ENCODE data around the gene TMEM129.

Gene TMEM129

DNA sequence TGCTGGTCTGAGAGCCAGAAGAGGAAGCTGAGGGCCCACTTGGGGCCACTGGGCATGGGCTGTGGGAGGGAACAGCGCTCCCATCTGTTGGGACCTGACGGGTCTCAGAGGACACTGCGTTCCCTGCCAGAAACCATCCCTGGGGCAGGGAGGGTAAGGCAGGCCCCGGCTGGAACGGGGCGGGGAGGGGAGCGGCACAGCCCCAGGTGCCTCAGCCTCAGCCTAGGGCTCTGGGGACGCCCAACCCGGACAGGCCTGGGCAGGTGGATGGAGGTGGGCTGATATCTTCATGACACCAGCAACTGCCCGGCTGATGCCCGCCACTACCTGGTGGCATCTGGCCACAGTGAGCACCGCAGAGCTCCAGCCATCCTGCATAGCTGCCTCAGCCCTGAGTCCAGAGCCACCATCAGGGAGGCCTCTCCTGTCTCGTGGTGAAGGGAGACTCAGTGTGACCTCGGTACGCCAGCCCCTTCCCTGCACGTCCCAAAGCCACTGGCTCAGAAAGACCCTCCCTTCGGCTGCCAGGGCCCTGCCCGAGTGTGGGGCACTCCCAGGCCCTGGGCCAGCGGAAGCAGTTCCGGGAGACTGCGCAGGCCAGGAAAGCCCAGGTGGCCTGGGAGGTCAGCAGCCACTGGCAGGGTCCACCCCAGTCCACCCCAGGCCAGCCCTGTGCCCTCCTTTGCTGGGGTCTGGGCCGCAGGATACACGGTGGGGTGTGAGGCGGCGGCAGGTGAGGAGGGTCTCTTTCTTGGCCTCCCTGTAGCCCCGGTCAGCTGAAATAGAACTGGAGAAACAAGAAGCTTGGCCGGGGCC, 37.4 kb upstream of the TMEM129 start:
- DNase-seq (ENCODE audit: low read depth in 1 of 2, low spot score in 1 of 2) = no peak

- DNase-seq (ENCODE audit: low read depth in 1 of 2, low spot score in 1 of 2) = no peak
Observed at GRCh38 chr4:1757836-1758235, 36.7 kb upstream of the TMEM129 start.

GRCh38 chr4:1756893-1757779, 36.0 kb upstream of the TMEM129 start:
- DNase-seq (ENCODE audit: low read depth in 1 of 2, low spot score in 1 of 2) = no peak

GRCh38 chr4:1756079-1756478, 35.0 kb upstream of the TMEM129 start:
- no peak for DNase-seq (ENCODE audit: low read depth in 1 of 2, low spot score in 1 of 2)

GRCh38 chr4:1755297-1755696, 34.2 kb upstream of the TMEM129 start:
- no peak for DNase-seq (ENCODE audit: low read depth in 1 of 2, low spot score in 1 of 2)

DNA sequence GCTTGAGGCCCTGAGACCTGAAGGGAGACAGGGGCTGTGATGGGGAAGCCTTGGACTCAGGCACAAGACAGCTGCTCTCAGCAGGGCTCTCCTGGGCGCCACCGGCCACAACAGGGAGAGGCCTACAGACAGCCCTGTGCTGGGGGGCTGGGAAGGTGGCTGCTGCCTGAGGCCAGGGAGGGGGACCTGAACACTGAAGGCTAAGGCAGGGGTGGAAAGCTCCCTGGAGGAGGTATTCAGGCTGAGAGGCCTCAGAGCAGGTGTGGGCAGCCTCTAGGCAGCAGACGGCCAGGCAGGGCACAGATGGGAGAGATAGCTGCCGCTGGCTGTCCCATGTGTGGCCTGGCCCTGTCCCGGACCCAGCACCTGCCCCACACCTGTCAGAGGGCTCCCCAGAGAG, 33.2 kb upstream of the TMEM129 start:
- DNase-seq (ENCODE audit: low read depth in 1 of 2, low spot score in 1 of 2) = no peak

DNA sequence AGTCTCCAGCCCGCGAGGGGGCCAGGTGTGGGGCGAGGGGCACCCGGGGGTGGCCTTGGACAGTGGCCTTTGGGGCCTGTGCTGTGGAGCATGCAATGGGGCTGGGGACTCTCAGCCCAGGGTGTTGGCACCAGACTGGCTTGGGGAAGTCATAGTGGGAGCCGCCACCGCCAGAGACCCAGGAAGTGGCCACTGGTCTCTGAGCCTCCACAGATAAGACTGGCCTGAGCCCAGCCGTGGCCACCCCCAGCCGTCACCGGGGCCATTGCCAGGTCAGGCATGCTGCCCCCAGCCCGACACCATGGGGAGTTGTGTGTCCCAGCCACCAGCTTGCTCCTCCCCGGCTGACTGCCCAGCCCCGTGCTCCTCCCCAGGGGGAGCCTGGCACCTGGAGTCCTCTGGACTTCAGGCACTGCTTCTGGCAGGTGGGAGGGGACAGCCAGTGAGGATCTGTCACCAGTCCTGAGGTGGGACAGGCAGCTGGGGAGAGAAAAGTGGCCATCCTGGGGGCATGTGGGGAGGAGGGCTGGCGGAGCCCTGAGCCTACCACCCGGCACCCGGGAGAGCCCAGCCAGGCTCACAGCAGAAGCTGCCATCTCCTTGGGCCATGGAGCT, 32.7 kb upstream of the TMEM129 start:
- DNase-seq (ENCODE audit: low read depth in 1 of 2, low spot score in 1 of 2) = no peak

DNA sequence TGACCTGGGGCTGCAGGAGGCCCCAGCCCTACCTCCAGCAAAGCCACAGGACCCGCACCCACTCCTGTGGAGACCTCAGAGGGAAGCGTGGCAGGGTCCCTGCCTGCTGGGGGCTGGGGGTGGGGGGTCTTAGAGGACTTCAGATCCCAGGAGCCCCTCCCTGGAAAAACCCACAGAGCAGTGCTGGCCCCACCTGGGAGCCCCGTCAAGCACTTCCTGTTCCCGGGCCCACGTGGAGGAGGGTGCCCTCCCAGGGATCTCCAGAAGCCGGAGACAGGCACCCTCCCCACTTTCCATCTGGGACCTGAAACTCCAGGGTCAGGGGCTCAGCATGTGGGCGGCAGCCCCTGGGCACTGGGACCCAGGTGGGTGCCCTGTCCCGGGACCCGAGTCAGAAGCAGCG, 32.2 kb upstream of the TMEM129 start:
- no peak for DNase-seq (ENCODE audit: low read depth in 1 of 2, low spot score in 1 of 2)

- DNase-seq (ENCODE audit: low read depth in 1 of 2, low spot score in 1 of 2) = no peak
Observed at GRCh38 chr4:1752284-1753041, 31.3 kb upstream of the TMEM129 start.

- DNase-seq (ENCODE audit: low read depth in 1 of 2, low spot score in 1 of 2) = no peak
Observed at GRCh38 chr4:1751919-1752283, 30.8 kb upstream of the TMEM129 start.

- no peak for DNase-seq (ENCODE audit: low read depth in 1 of 2, low spot score in 1 of 2)
Observed at GRCh38 chr4:1751155-1751918, 30.2 kb upstream of the TMEM129 start.

- DNase-seq (ENCODE audit: low read depth in 1 of 2, low spot score in 1 of 2) = no peak
Observed at GRCh38 chr4:1750381-1751154, 29.4 kb upstream of the TMEM129 start.

DNA sequence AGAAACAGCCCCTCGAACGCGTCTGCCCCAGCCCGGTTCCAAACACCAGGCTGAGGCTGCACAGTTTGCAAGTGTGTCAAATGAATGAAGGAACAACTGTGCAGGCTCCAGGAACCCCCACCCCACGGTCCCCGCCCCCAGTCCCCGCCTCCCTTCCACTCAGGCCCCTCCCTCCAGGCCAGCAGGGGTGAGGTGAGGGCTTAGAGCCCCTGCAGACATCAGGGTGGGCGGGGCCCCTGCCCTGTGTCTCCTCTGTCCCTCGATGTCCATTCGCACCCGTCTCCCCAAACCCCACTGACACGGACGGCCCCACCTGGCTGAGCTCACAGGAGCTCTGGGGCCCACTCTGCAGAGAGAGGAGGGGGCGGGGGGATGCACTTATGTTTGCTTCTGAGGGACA, 28.7 kb upstream of the TMEM129 start:
- DNase-seq (ENCODE audit: low read depth in 1 of 2, low spot score in 1 of 2) = no peak

GRCh38 chr4:1749370-1749769, 28.2 kb upstream of the TMEM129 start:
- no peak for DNase-seq (ENCODE audit: low read depth in 1 of 2, low spot score in 1 of 2)

DNA sequence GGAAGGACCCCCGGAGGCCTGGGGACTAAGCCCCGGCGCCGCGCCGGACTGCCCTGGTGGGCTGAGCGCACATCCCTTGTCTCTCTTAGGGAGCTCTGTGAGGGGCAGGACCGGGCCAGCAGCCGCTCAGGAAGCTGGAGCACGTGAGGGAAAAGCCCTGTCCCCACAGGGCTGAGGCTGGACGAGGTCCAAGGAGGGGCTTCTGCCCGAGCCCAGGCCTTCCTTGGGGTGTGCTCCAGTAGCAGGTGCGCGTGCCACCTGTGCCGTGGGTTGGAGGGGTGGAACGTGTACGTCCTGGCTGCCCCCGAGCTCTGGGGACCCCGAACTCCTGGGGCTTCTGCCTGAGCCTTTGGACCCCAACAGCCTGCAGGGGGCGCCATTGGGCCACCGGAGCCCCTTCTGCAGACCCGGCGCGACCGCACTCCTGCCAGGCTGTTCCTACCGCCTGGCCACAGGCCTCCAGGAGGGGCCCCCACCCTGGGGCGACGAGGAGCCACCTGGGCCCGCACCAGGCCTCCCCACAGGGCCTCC, 27.4 kb upstream of the TMEM129 start:
- DNase-seq (ENCODE audit: low read depth in 1 of 2, low spot score in 1 of 2) = peak; percentile 60 to 70

DNA sequence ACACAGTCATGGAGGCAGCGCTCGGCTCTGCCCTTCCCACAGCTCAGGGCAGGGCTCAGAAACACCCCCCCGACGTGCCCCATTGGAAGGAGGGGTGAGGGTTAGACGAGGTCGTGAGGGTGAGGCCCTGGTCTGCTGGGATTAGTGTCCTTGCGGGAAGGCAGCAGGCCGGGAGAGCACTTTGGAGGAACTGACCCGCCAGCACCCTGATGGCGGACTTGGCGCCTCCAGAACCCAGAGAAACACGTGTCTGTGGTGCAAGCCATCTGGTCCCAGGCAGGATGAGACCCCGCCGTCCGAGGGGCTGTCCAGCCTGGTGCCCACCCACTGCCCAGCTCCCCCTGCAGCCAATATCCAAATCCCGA, 26.5 kb upstream of the TMEM129 start:
- DNase-seq (ENCODE audit: low read depth in 1 of 2, low spot score in 1 of 2) = no peak

GRCh38 chr4:1746919-1747602, 25.9 kb upstream of the TMEM129 start:
- DNase-seq (ENCODE audit: low read depth in 1 of 2, low spot score in 1 of 2) = no peak

DNA sequence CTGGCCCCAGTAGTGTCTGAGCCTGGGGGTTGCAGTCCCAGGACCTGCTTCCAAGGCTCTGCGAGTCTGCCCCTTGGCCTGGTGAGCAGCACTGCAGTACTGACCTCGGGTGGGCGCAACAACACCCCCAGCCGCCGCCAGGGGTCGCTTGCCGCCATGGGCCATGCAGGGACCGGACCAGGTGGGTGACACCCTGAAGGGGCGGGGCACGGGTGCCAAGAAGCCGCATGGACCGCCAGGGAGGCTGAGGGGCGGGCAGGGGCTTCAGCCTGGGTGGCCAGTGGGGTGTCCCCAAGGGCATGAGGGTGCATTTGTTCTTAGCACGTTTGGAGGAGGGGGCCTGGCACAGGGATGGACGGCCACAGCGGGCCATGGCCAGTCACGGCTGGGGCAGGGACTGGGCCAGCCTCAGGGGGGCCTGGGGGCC, 25.2 kb upstream of the TMEM129 start:
- DNase-seq (ENCODE audit: low read depth in 1 of 2, low spot score in 1 of 2) = peak; percentile 45 to 71

DNA sequence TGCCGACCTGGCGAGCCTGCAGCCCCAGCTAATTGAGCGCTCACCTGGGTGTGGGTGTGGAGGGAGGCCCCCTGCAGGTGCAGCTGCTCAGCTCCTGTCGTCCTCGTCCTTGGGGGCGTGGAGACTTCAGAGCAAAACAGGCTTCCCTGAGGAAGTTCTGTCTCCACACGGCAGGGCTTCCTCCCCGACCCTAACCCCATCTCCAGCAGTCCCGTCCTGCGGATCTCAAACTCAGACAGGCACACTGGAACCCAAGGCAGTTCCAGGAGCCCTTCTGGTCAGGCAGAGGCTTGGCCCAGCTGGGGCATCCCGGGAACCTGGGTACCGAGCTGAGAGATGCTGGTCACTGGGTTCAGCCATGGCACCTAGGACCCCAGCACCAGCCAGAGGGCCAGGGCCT, 24.6 kb upstream of the TMEM129 start:
- no peak for DNase-seq (ENCODE audit: low read depth in 1 of 2, low spot score in 1 of 2)

All from stimulated activated CD4-positive, alpha-beta T cell treated with anti-CD3 and anti-CD28 coated beads, Interleukin-15, amount 100 ng/mL, for 1 hour (primary cell).